H9 (cell line): Measurements from ENCODE around the gene CNOT4. TPM values are rescaled to one million over a fixed set of nuclear protein-coding genes. Genes with fewer than 3 reads are reported as not detected.

Experiments
- DNase-seq: peaks from one replicate; pipeline ENCODE4 v3.0.0-alpha.2; 2017
- H2AFZ ChIP-seq: one replicate; pipeline ENCODE4 v1.6.1; 2013; ENCODE audit warnings: mild to moderate bottlenecking, low read length, control low read depth, moderate library complexity
- H2AK5ac ChIP-seq: 2 replicates; pipeline ENCODE4 v1.6.1; 2013; ENCODE audit warnings: low read length, control low read depth, mixed read lengths; ENCODE audit not compliant: insufficient read length
- H2BK120ac ChIP-seq: one replicate; pipeline ENCODE4 v1.6.1; 2013; ENCODE audit warnings: low read depth, mild to moderate bottlenecking, low read length, control low read depth, inconsistent platforms; ENCODE audit not compliant: poor library complexity, severe bottlenecking
- H2BK12ac ChIP-seq: 2 replicates; pipeline ENCODE4 v1.6.1; 2013; ENCODE audit warnings: low read length, control low read depth, mixed read lengths, low read depth; ENCODE audit not compliant: insufficient read length
- H2BK15ac ChIP-seq: 2 replicates; pipeline ENCODE4 v1.6.1; 2013; ENCODE audit warnings: low read depth, low read length, control low read depth
- H2BK20ac ChIP-seq: one replicate; pipeline ENCODE4 v1.6.1; 2013; ENCODE audit warnings: low read depth, mild to moderate bottlenecking, low read length, control low read depth, inconsistent platforms; ENCODE audit not compliant: poor library complexity, severe bottlenecking
- H2BK5ac ChIP-seq: 2 replicates; pipeline ENCODE4 v1.6.1; 2013; ENCODE audit warnings: low read length, control low read depth, mixed read lengths; ENCODE audit not compliant: insufficient read length
- H3K14ac ChIP-seq: 2 replicates; pipeline ENCODE4 v1.6.1; 2013; ENCODE audit warnings: low read length, control low read depth; ENCODE audit not compliant: insufficient read depth
- H3K18ac ChIP-seq: 2 replicates; pipeline ENCODE4 v1.6.1; 2013; ENCODE audit warnings: low read depth, mild to moderate bottlenecking, mixed read lengths, low read length, control low read depth; ENCODE audit not compliant: insufficient read length
- H3K23ac ChIP-seq: 2 replicates; pipeline ENCODE4 v1.6.1; 2013; ENCODE audit warnings: low read length, control low read depth, mixed read lengths, low read depth; ENCODE audit not compliant: insufficient read length
- H3K23me2 ChIP-seq: 2 replicates; pipeline ENCODE4 v1.6.1; 2013; ENCODE audit warnings: low read depth, mild to moderate bottlenecking, mixed read lengths, low read length, control low read depth; ENCODE audit not compliant: insufficient read length, poor library complexity, severe bottlenecking
- H3K27ac ChIP-seq: 2 replicates; pipeline ENCODE4 v1.5.1; 2013; ENCODE audit warnings: low read length, control low read depth, mixed read lengths, low read depth; ENCODE audit not compliant: insufficient read length
- H3K27me3 ChIP-seq: 2 replicates; pipeline ENCODE4 v1.6.1; 2013; ENCODE audit warnings: low read length, control low read depth, inconsistent platforms; ENCODE audit not compliant: insufficient read depth
- H3K4ac ChIP-seq: 2 replicates; pipeline ENCODE4 v1.6.1; 2013; ENCODE audit warnings: low read depth, mild to moderate bottlenecking, control low read depth, inconsistent platforms, low read length, moderate library complexity
- H3K4me1 ChIP-seq: 2 replicates; pipeline ENCODE4 v1.6.1; 2013; ENCODE audit warnings: low read length, control low read depth, inconsistent platforms; ENCODE audit not compliant: insufficient read depth
- H3K4me2 ChIP-seq: 2 replicates; pipeline ENCODE4 v1.6.1; 2013; ENCODE audit warnings: low read length, control low read depth, mixed read lengths; ENCODE audit not compliant: insufficient read length, insufficient read depth
- H3K56ac ChIP-seq: 2 replicates; pipeline ENCODE4 v1.6.1; 2013; ENCODE audit warnings: low read depth, mild to moderate bottlenecking, mixed read lengths, low read length, control low read depth; ENCODE audit not compliant: insufficient read length
- H3K79me1 ChIP-seq: 2 replicates; pipeline ENCODE4 v1.6.1; 2013; ENCODE audit warnings: low read depth, mild to moderate bottlenecking, moderate library complexity, low read length, control low read depth, inconsistent platforms; ENCODE audit not compliant: insufficient read depth, poor library complexity, severe bottlenecking
- H3K79me2 ChIP-seq: 2 replicates; pipeline ENCODE4 v1.6.1; 2013; ENCODE audit warnings: low read length, control low read depth, inconsistent platforms; ENCODE audit not compliant: insufficient read depth
- H3K9ac ChIP-seq: 2 replicates; pipeline ENCODE4 v1.6.1; 2013; ENCODE audit warnings: low read length, control low read depth, mixed read lengths; ENCODE audit not compliant: insufficient read length; ENCODE audit errors: extremely low read depth
- H3K9me3 ChIP-seq: one replicate; pipeline ENCODE4 v1.6.1; 2013; ENCODE audit warnings: low read depth, low read length, inconsistent platforms; ENCODE audit not compliant: control insufficient read depth
- H3T11ph ChIP-seq: one replicate; pipeline ENCODE4 v1.6.1; 2013; ENCODE audit warnings: mild to moderate bottlenecking, low read length, control low read depth, inconsistent platforms
- H4K20me1 ChIP-seq: one replicate; pipeline ENCODE4 v1.6.1; 2013; ENCODE audit not compliant: control insufficient read depth, insufficient read length, insufficient read depth
- H4K5ac ChIP-seq: 2 replicates; pipeline ENCODE4 v1.6.1; 2013; ENCODE audit warnings: low read depth, mild to moderate bottlenecking, mixed read lengths, low read length, control low read depth; ENCODE audit not compliant: insufficient read length
- H4K8ac ChIP-seq: replicated peaks from 2 replicates; pipeline ENCODE4 v1.6.1; 2013; ENCODE audit warnings: low read length, control low read depth, mixed read lengths, low read depth; ENCODE audit not compliant: insufficient read length
- H4K91ac ChIP-seq: 2 replicates; pipeline ENCODE4 v1.6.1; 2013; ENCODE audit warnings: low read depth, mild to moderate bottlenecking, moderate library complexity, mixed read lengths, low read length, control low read depth; ENCODE audit not compliant: insufficient read length
- H3K27ac Mint-ChIP-seq, 3 experiments: 2 replicates in 2 of 3; 3 replicates in 1 of 3; pipeline ENCODE4 v1.8.0; 2020 to 2021; ENCODE audit warnings: mixed read lengths in 3 of 3, mild to moderate bottlenecking in 1 of 3, moderate library complexity in 1 of 3
- H3K27me3 Mint-ChIP-seq: 2 replicates; pipeline ENCODE4 v1.8.0; 2021; ENCODE audit warnings: low read depth, mild to moderate bottlenecking, moderate library complexity, mixed read lengths
- H3K36me3 Mint-ChIP-seq, 3 experiments: 2 replicates in 2 of 3; 3 replicates in 1 of 3; pipeline ENCODE4 v1.8.0; 2020 to 2021; ENCODE audit warnings: low read depth in 3 of 3, mixed read lengths in 3 of 3; ENCODE audit not compliant: insufficient read depth in 1 of 3
- H3K4me1 Mint-ChIP-seq, 2 experiments: 2 replicates each; pipeline ENCODE4 v1.8.0; 2020; ENCODE audit warnings: mixed read lengths in 2 of 2
- H3K4me3 Mint-ChIP-seq, 2 experiments: 2 replicates in 1 of 2; 3 replicates in 1 of 2; pipeline ENCODE4 v1.8.0; 2020 to 2021; ENCODE audit warnings: mild to moderate bottlenecking in 2 of 2, mixed read lengths in 2 of 2, moderate library complexity in 1 of 2
- H3K9me3 Mint-ChIP-seq, 2 experiments: 2 replicates in 1 of 2; 3 replicates in 1 of 2; pipeline ENCODE4 v1.8.0; 2020; ENCODE audit warnings: mild to moderate bottlenecking in 2 of 2, mixed read lengths in 2 of 2, moderate library complexity in 1 of 2
- CTCF ChIP-seq: fragments of 200-600 bp; sonication (generic); conservative IDR thresholded peaks from 3 replicates; pipeline ENCODE4 v1.8.0; 2021; ENCODE audit warnings: antibody characterized with exemption, mild to moderate bottlenecking
- total RNA-seq: library from RNA; stranded (reverse); gene quantifications from 2 replicates; pipeline ENCODE4 v1.2.1, GENCODE V29; 2021

Gene CNOT4
- total RNA-seq, 1 experiment from 2014 or later: 27.4 TPM

GRCh38 chr7:135348493-135348892 lies 161.4 kb downstream of the CNOT4 start:
- peaks cover 5% of the 10 kb centered on the region; the same call in 1 of the 2 replicates for H3K27me3 Mint-ChIP-seq
- no peak overlapping the region for H3K4me2 ChIP-seq
- H3K27ac ChIP-seq: no peak overlapping the region

More at GRCh38 chr7:135348493-135348892, 161.4 kb downstream of the CNOT4 start:
- H2BK120ac ChIP-seq: no peak overlapping the region
- no peak overlapping the region for H2BK20ac ChIP-seq
- H2BK12ac ChIP-seq: no peak overlapping the region
- no peak for DNase-seq
- TF ChIP-seq CTCF: no peak
- no peak overlapping the region for H4K8ac ChIP-seq
- Mint-ChIP-seq H3K36me3 (no peaks in the 10 kb centered on the region), H3K4me3 (no peak overlapping the region), H3K27ac (no peak overlapping the region), H3K9me3 (no peaks in the 10 kb centered on the region), H3K4me1 (no peaks in the 10 kb centered on the region)
- no peak overlapping the region for H4K5ac ChIP-seq
- no peaks in the 10 kb centered on the region for H3K79me1 ChIP-seq
- H2BK15ac ChIP-seq: no peak overlapping the region
- no peak overlapping the region for H2AK5ac ChIP-seq
- no peak overlapping the region for H2AFZ ChIP-seq
- no peak overlapping the region for H3K9ac ChIP-seq
- H3T11ph ChIP-seq: no peak overlapping the region
- H3K27me3 ChIP-seq: no peaks in the 10 kb centered on the region
- H4K20me1 ChIP-seq: no peaks in the 10 kb centered on the region
- H3K18ac ChIP-seq: no peak overlapping the region
- H3K23ac ChIP-seq: no peak overlapping the region
- no peak overlapping the region for H3K4ac ChIP-seq
- H4K91ac ChIP-seq: no peak overlapping the region
- no peaks in the 10 kb centered on the region for H3K4me1 ChIP-seq
- no peaks in the 10 kb centered on the region for H3K79me2 ChIP-seq
- no peaks in the 10 kb centered on the region for H3K23me2 ChIP-seq
- no peak overlapping the region for H3K14ac ChIP-seq
- no peak overlapping the region for H2BK5ac ChIP-seq
- no peak overlapping the region for H3K56ac ChIP-seq
- no peaks in the 10 kb centered on the region for H3K9me3 ChIP-seq
